Brain microvascular endothelial cell (primary cell): Measurements from ENCODE around the gene RRAS.

Source experiments
- DNase-seq: peaks from one replicate; pipeline ENCODE4 v3.0.0-alpha.2; 2020
- H3K27ac ChIP-seq: fragments of 250-450 bp; sonication (Bioruptor Pico); 2 replicates; pipeline ENCODE4 v1.5.1; 2020; ENCODE audit warnings: mild to moderate bottlenecking, moderate library complexity
- H3K27me3 ChIP-seq: fragments of 250-450 bp; sonication (Bioruptor Pico); replicated peaks from 2 replicates; pipeline ENCODE4 v1.5.1; 2020; ENCODE audit warnings: mild to moderate bottlenecking
- H3K36me3 ChIP-seq: fragments of 250-450 bp; sonication (Bioruptor Pico); replicated peaks from 2 replicates; pipeline ENCODE4 v1.5.1; 2020; ENCODE audit warnings: mild to moderate bottlenecking
- H3K4me3 ChIP-seq: 2 replicates; pipeline ENCODE4 v1.5.1; 2011; ENCODE audit warnings: low read depth, mild to moderate bottlenecking, control low read depth, low read length, moderate library complexity
- in situ Hi-C: cut with HindIII; loops from 2 replicates; pipeline ENCODE4 v1.10.0; 2017; ENCODE audit warnings: low sequenced_read_pairs, low pct_ligation_motif_present
- TF ChIP-seq, protein P1 (sequence below): IDR thresholded peaks from 2 replicates; pipeline ENCODE4 v1.5.1; 2011; ENCODE audit warnings: low read depth, mild to moderate bottlenecking, moderate library complexity, low read length, control low read depth, inconsistent platforms; ENCODE audit errors: missing control alignments

The RRAS gene

GRCh38 chr19:49669516-49669915 lies 29.6 kb upstream of the RRAS start:
- H3K36me3 ChIP-seq: no peaks in the 10 kb centered on the region
- H3K27me3 ChIP-seq: no peaks in the 10 kb centered on the region
- no peak overlapping the region for H3K27ac ChIP-seq
- TF ChIP-seq, protein P1, sequence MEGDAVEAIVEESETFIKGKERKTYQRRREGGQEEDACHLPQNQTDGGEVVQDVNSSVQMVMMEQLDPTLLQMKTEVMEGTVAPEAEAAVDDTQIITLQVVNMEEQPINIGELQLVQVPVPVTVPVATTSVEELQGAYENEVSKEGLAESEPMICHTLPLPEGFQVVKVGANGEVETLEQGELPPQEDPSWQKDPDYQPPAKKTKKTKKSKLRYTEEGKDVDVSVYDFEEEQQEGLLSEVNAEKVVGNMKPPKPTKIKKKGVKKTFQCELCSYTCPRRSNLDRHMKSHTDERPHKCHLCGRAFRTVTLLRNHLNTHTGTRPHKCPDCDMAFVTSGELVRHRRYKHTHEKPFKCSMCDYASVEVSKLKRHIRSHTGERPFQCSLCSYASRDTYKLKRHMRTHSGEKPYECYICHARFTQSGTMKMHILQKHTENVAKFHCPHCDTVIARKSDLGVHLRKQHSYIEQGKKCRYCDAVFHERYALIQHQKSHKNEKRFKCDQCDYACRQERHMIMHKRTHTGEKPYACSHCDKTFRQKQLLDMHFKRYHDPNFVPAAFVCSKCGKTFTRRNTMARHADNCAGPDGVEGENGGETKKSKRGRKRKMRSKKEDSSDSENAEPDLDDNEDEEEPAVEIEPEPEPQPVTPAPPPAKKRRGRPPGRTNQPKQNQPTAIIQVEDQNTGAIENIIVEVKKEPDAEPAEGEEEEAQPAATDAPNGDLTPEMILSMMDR: no peak
- DNase-seq: no peak
- in situ Hi-C loops: no loop called here
- no peak overlapping the region for H3K4me3 ChIP-seq

- DNase-seq: no peak
- TF ChIP-seq, protein P1: no peak
- H3K36me3 ChIP-seq: peaks cover 7% of the 10 kb centered on the region
- no peak overlapping the region for H3K4me3 ChIP-seq
- H3K27ac ChIP-seq: no peak overlapping the region
- no peaks in the 10 kb centered on the region for H3K27me3 ChIP-seq
- in situ Hi-C loops: no loop called here
Measured at GRCh38 chr19:49667473-49667872, 27.5 kb upstream of the RRAS start.

GRCh38 chr19:49666120-49666444 lies 26.1 kb upstream of the RRAS start:
- in situ Hi-C loops: no loop called here
- H3K4me3 ChIP-seq: peak overlapping the region; percentile 92
- TF ChIP-seq, protein P1: peak; percentile 29
- H3K27me3 ChIP-seq: no peaks in the 10 kb centered on the region
- H3K27ac ChIP-seq: peak overlapping the region; percentile 26
- H3K36me3 ChIP-seq: peaks cover 20% of the 10 kb centered on the region
- no peak for DNase-seq

DNA sequence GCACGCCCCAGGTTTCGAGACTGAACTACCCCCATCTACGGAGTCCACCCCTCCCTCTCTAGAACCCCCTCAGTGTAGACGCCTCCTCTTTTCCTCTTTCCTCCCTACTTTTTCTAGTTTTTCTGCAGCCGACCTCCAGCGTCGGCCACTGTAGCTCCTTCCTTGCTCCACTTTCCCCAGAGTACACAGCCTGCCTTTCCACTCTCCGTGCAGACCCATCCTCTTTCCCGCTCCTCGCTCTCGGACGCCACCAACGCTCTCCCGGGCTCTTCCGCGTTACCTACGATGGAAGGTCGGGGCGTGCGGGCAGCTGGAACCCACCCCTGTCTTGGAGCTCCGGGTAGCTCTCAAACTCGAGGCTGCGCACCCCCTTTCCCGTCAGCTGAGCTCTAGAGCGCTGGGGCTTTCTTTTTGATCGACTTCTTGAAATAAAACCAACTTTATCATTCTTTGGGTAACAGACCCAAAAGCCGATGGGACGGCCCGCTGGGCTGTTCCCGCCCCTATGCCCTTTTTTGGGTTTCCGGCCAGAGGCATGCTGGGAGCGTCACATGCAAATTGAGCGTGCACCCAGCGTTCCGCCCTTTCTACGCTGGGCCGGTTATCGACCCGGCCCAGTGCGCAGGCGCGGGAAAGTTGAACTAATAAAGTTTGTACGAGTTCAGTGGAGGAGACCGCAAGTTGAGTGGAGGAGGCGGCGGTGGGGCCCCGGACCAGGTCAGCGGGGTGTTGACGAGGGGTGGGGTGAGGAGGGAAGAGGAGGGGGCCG lies 25.6 kb upstream of the RRAS start, which contains the start of the genes BCL2L12 and IRF3:
Gene BCL2L12, plus strand, starts transcription at position 583 of the 769 bp plus-strand sequence. CDS start 760 bp downstream, outside the sequence.
Gene IRF3, minus strand, starts transcription at position 507 of the 769 bp plus-strand sequence. CDS start 1,019 bp downstream, outside the sequence.
- Histone ChIP-seq H3K36me3 (peaks cover 23% of the 10 kb centered on the region), H3K27ac (peak within 1 kb of the TSS; percentile 26), H3K27me3 (no peaks in the 10 kb centered on the region), H3K4me3 (peak within 1 kb of the TSS; percentile 92)
- peak; percentile 95 for DNase-seq
- in situ Hi-C loops: no loop called here
- TF ChIP-seq, protein P1: no peak

DNA sequence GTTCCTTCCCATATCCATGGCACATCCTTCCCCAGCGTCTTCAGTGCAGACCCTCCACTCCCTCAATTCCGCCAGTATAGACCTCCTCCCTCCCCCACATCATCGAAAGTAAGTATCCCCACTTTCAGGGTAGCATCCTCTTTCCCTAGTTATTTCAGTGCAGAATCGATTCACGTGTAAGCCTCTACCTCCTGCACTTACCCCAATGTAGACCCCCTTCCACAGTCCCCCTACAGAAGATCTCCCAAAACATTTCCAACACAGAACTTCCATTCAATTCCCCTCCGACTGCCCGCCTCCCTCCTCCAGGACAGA lies 25.1 kb upstream of the RRAS start:
- Histone ChIP-seq H3K4me3 (peak overlapping the region; percentile 92), H3K27me3 (no peaks in the 10 kb centered on the region), H3K36me3 (peaks cover 29% of the 10 kb centered on the region), H3K27ac (peak overlapping the region; percentile 23)
- in situ Hi-C loops: no loop called here
- DNase-seq: no peak
- TF ChIP-seq, protein P1: no peak
